ENCODE measurements around the gene SAMD4A. TPM values are rescaled to one million over a fixed set of nuclear protein-coding genes. Genes with fewer than 3 reads are reported as not detected.

Gene SAMD4A
- polyA plus RNA-seq, 1 experiment, result 13.4 TPM

DNA sequence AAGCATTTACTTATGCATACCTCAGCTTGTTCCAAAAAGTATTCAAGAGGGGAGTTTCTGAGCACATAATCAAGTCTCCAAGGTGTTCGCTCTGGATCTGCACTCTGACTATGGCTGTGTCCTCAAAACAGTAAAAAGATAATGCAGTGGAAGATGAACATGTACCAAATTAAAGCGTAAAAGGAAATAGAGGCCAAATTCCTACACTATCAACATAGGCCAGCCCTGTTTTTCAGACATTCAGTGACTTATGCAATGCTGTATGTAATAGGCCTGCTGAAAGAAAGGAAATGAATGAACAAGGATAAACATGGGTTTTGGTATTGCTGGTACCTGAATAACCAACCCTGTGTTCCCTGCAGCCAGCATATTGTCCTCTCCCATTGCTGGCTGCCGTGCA, 115.7 kb downstream of the SAMD4A start:
- Histone ChIP-seq H3K36me3 (ENCODE audit: control insufficient read depth, insufficient read depth, low read length) (no peaks in the 10 kb centered on the region), H3K27me3 (ENCODE audit: control insufficient read depth, insufficient read depth, low read length) (no peaks in the 10 kb centered on the region), H3K4me3 (ENCODE audit: low read depth, low read length) (no peak overlapping the region)
- TF ChIP-seq, protein P1, sequence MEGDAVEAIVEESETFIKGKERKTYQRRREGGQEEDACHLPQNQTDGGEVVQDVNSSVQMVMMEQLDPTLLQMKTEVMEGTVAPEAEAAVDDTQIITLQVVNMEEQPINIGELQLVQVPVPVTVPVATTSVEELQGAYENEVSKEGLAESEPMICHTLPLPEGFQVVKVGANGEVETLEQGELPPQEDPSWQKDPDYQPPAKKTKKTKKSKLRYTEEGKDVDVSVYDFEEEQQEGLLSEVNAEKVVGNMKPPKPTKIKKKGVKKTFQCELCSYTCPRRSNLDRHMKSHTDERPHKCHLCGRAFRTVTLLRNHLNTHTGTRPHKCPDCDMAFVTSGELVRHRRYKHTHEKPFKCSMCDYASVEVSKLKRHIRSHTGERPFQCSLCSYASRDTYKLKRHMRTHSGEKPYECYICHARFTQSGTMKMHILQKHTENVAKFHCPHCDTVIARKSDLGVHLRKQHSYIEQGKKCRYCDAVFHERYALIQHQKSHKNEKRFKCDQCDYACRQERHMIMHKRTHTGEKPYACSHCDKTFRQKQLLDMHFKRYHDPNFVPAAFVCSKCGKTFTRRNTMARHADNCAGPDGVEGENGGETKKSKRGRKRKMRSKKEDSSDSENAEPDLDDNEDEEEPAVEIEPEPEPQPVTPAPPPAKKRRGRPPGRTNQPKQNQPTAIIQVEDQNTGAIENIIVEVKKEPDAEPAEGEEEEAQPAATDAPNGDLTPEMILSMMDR (IDR thresholded peaks at IDR 0.05; ENCODE audit: insufficient read depth, low read depth, low read length), result no peak
- no peak for DNase-seq (ENCODE audit: low read depth)
- ChIA-PET CTCF (interaction anchor here (5.4 kb wide), 1 partner anchor 91 kb away, joined by 32 read pairs; no protein-coding TSS in a partner anchor), POLR2A (no interaction called here)

DNA sequence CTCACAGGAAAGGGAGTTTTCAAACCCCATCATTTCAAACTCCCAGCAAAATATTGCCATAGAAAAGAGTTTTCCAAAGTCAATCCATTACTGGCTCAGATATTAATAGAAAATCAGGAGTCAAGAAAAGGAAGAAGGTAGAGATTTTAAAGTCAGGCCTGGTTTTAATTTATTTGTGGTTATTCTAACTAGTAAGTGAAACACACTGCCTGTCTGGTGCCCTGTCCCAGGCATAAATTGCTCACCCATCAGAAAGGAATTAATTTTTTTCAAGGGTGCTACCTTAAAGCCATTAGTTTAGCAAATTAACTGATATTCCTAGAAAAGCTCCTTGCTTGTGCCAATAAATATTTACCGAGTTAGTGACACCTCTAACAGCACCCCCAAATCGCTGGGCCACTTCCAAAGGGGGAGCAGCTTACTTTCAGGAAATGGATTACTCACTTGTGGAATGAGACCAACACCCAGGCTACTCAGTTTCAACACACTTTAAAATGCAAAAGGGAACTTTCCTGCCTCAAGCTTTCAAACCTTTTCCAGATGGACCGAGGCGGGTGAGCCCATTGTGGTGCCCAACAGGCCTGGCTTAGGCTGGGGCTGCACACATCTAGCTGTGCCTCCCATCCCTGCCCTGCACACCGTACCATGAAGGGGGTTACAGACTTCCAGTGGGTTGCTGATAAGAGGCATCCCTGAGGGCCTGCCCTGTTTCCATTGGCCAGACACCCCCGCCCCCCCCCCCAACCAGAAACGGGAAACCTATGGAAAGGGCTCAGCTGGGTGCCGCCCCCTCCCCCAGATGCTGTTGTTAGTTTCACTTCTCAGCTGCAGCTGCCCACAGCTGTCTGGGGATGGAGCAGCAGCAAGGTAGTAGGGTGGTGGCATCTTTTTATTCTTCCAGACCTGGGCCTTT, 117.2 kb downstream of the SAMD4A start:
- Histone ChIP-seq H3K4me3 (ENCODE audit: low read depth, low read length) (no peak overlapping the region), H3K36me3 (ENCODE audit: control insufficient read depth, insufficient read depth, low read length) (no peaks in the 10 kb centered on the region), H3K27me3 (ENCODE audit: control insufficient read depth, insufficient read depth, low read length) (no peaks in the 10 kb centered on the region)
- CTCF ChIA-PET, result interaction anchor here (0.6 to 5.4 kb wide), 11 partner anchors 9 to 122 kb away, joined by 3 to 32 read pairs (median 5); no protein-coding TSS in a partner anchor
- POLR2A ChIA-PET, result interaction anchor here (0.6 kb wide), 1 partner anchor 28 kb away, joined by 3 read pairs; no protein-coding TSS in a partner anchor
- peak; percentile 84 for DNase-seq (ENCODE audit: low read depth)
- TF ChIP-seq, protein P1 (IDR thresholded peaks at IDR 0.05; ENCODE audit: insufficient read depth, low read depth, low read length), result no peak

GRCh38 chr14:54685286-54685845, 118.4 kb downstream of the SAMD4A start:
- TF ChIP-seq, protein P1 (IDR thresholded peaks at IDR 0.05; ENCODE audit: insufficient read depth, low read depth, low read length), result no peak
- POLR2A ChIA-PET, result interaction anchor here (0.8 to 1.0 kb wide), 2 partner anchors 117 to 120 kb away, joined by 3 to 4 read pairs; no protein-coding TSS in a partner anchor
- DNase-seq (ENCODE audit: low read depth), result no peak
- CTCF ChIA-PET, result interaction anchor here (0.6 to 5.4 kb wide), 11 partner anchors 8 to 121 kb away, joined by 3 to 32 read pairs (median 5); no protein-coding TSS in a partner anchor
- Histone ChIP-seq H3K36me3 (ENCODE audit: control insufficient read depth, insufficient read depth, low read length) (no peaks in the 10 kb centered on the region), H3K27me3 (ENCODE audit: control insufficient read depth, insufficient read depth, low read length) (no peaks in the 10 kb centered on the region), H3K4me3 (ENCODE audit: low read depth, low read length) (no peak overlapping the region)

GRCh38 chr14:54686219-54686870, 119.4 kb downstream of the SAMD4A start:
- TF ChIP-seq, protein P1 (IDR thresholded peaks at IDR 0.05; ENCODE audit: insufficient read depth, low read depth, low read length), result no peak
- DNase-seq (ENCODE audit: low read depth), result peak; percentile 89
- ChIA-PET CTCF (interaction anchor here (0.7 to 5.4 kb wide), 5 partner anchors 12 to 122 kb away, joined by 3 to 32 read pairs (median 4); partner anchors contain the start of gene SAMD4A), POLR2A (interaction anchor here (0.6 to 1.0 kb wide), 6 partner anchors 9 to 1681 kb away, joined by 3 to 12 read pairs (median 3); partner anchors contain the start of gene SAMD4A)
- Histone ChIP-seq H3K4me3 (ENCODE audit: low read depth, low read length) (no peak overlapping the region), H3K27me3 (ENCODE audit: control insufficient read depth, insufficient read depth, low read length) (no peaks in the 10 kb centered on the region), H3K36me3 (ENCODE audit: control insufficient read depth, insufficient read depth, low read length) (no peaks in the 10 kb centered on the region)

All from BJ (cell line).